Keratinocyte (primary cell): ENCODE results near the gene MYPN.

ENCODE experiments used
- CTCF ChIP-seq, 3 experiments: IDR thresholded peaks in 1 of 3; conservative IDR thresholded peaks in 1 of 3; optimal IDR thresholded peaks in 1 of 3; 2 replicates in 2 of 3; 3 replicates in 1 of 3; pipeline versions ENCODE3 to v1.5.1; 2011; ENCODE audit warnings: low read length in 3 of 3, mild to moderate bottlenecking in 3 of 3, moderate library complexity in 2 of 3, control low read depth in 1 of 3, inconsistent platforms in 1 of 3; ENCODE audit not compliant: insufficient read depth in 2 of 3; ENCODE audit errors: extremely low read depth in 1 of 3
- EZH2 ChIP-seq: IDR thresholded peaks from one replicate; pipeline ENCODE4 v1.6.1; 2012; ENCODE audit warnings: inconsistent platforms, mild to moderate bottlenecking, low read length, moderate library complexity

GRCh38 chr10:68171539-68172080 lies 62.3 kb downstream of the MYPN start:
- TF ChIP-seq CTCF (optimal IDR thresholded peaks at IDR 0.05 in 1 of 3, IDR thresholded peaks at IDR 0.05 in 1 of 3, conservative IDR thresholded peaks at IDR 0.05 in 1 of 3; ENCODE audit: extremely low read depth in 1 of 3, insufficient read depth in 2 of 3, low read length in 3 of 3), result no peak
- TF ChIP-seq EZH2, result no peak
